HEK293 (cell line): Measurements from ENCODE around the gene PRPSAP2.
A peak's percentile ranks its signal among the peaks of the same experiment; 100 is the strongest.

Experiments
- CTCF ChIA-PET: fragments of 350-600 bp; formaldehyde crosslinking; extraction: SDS; loops from one replicate; lab custom pipeline; 2021; ENCODE audit warnings: antibody characterized with exemption; lab: Yijun Ruan, JAX
- POLR2A ChIA-PET: fragments of 300-600 bp; formaldehyde crosslinking; extraction: SDS; loops from one replicate; lab custom pipeline; 2020; ENCODE audit warnings: antibody characterized with exemption, inconsistent platforms; lab: Yijun Ruan, JAX
- H3K27ac ChIP-seq: fragments of 200-500 bp; sonication (Bioruptor generic); 2 replicates; pipeline ENCODE4 v1.5.1; 2014; ENCODE audit warnings: low read depth, low read length, control low read depth, inconsistent platforms; ENCODE audit errors: extremely low read depth
- H3K36me3 ChIP-seq, 2 experiments: fragments of 200-500 bp in 1 of 2; sonication (Bioruptor generic) in 1 of 2; 1 replicate in 1 of 2; 2 replicates in 1 of 2; pipeline ENCODE4 v1.5.1; 2014 to 2017; ENCODE audit warnings: inconsistent platforms in 2 of 2, low read length in 2 of 2; ENCODE audit not compliant: control insufficient read depth in 2 of 2, insufficient read depth in 1 of 2
- H3K4me1 ChIP-seq: fragments of 200-500 bp; sonication (Bioruptor generic); 2 replicates; pipeline ENCODE4 v1.5.1; 2014; ENCODE audit warnings: mild to moderate bottlenecking, low read length, inconsistent platforms; ENCODE audit not compliant: control insufficient read depth, insufficient read depth
- H3K4me3 ChIP-seq: 2 replicates; pipeline ENCODE4 v1.5.1; 2011; ENCODE audit warnings: low read depth, mild to moderate bottlenecking, control low read depth, low read length, moderate library complexity
- H3K9me3 ChIP-seq: fragments of 200-500 bp; sonication (Bioruptor generic); 2 replicates; pipeline ENCODE4 v1.5.1; 2014; ENCODE audit warnings: low read depth, low read length, inconsistent platforms; ENCODE audit not compliant: control insufficient read depth, insufficient read depth
- KLF7 ChIP-seq: fragments of 450-650 bp; formaldehyde crosslinking; IDR thresholded peaks from 2 replicates; pipeline ENCODE4 v1.5.1; 2016; ENCODE audit warnings: missing biosample characterization, missing genetic modification characterization, borderline replicate concordance
- MYNN ChIP-seq: fragments of 450-650 bp; formaldehyde crosslinking; IDR thresholded peaks from 2 replicates; pipeline ENCODE4 v1.5.1; 2016; ENCODE audit warnings: missing biosample characterization, missing genetic modification characterization, borderline replicate concordance
- OSR2 ChIP-seq: fragments of 450-650 bp; formaldehyde crosslinking; IDR thresholded peaks from 2 replicates; pipeline ENCODE4 v1.5.1; 2016; ENCODE audit warnings: missing biosample characterization, missing genetic modification characterization
- PRDM10 ChIP-seq: fragments of 450-650 bp; formaldehyde crosslinking; IDR thresholded peaks from 2 replicates; pipeline ENCODE4 v1.5.1; 2016; ENCODE audit warnings: missing biosample characterization, missing genetic modification characterization
- SETDB1 ChIP-seq: IDR thresholded peaks from one replicate; pipeline ENCODE4 v1.6.1; 2017; ENCODE audit warnings: mild to moderate bottlenecking, low read length, moderate library complexity, mixed read lengths; ENCODE audit not compliant: insufficient read length
- TRIM28 ChIP-seq: IDR thresholded peaks from 2 replicates; pipeline ENCODE4 v1.6.1; 2011; ENCODE audit warnings: low read length, control low read depth, borderline replicate concordance
- ZBTB17 ChIP-seq: fragments of 450-650 bp; formaldehyde crosslinking; IDR thresholded peaks from 2 replicates; pipeline ENCODE4 v1.5.1; 2016; ENCODE audit warnings: missing biosample characterization, missing genetic modification characterization
- ZBTB49 ChIP-seq: fragments of 450-650 bp; formaldehyde crosslinking; IDR thresholded peaks from 2 replicates; pipeline ENCODE4 v1.5.1; 2016; ENCODE audit warnings: missing biosample characterization, missing genetic modification characterization, low read depth
- ZFP69B ChIP-seq: fragments of 450-650 bp; formaldehyde crosslinking; IDR thresholded peaks from 2 replicates; pipeline ENCODE4 v1.5.1; 2016; ENCODE audit warnings: missing biosample characterization, missing genetic modification characterization
- ZNF121 ChIP-seq: fragments of 450-650 bp; formaldehyde crosslinking; IDR thresholded peaks from 2 replicates; pipeline ENCODE4 v1.5.1; 2016; ENCODE audit warnings: missing biosample characterization, missing genetic modification characterization
- ZNF132 ChIP-seq: fragments of 450-650 bp; formaldehyde crosslinking; IDR thresholded peaks from 2 replicates; pipeline ENCODE4 v1.5.1; 2017; ENCODE audit warnings: missing biosample characterization, missing genetic modification characterization, borderline replicate concordance
- ZNF335 ChIP-seq: fragments of 450-650 bp; formaldehyde crosslinking; conservative IDR thresholded peaks from 2 replicates; pipeline ENCODE4 v1.5.1; 2016; ENCODE audit warnings: missing biosample characterization, missing genetic modification characterization
- ZNF350 ChIP-seq: fragments of 450-650 bp; formaldehyde crosslinking; IDR thresholded peaks from 2 replicates; pipeline ENCODE4 v1.5.0; 2017; ENCODE audit warnings: missing biosample characterization, mild to moderate bottlenecking, missing genetic modification characterization
- ZNF354C ChIP-seq: fragments of 450-650 bp; formaldehyde crosslinking; IDR thresholded peaks from 2 replicates; pipeline ENCODE4 v1.5.1; 2016; ENCODE audit warnings: missing biosample characterization, missing genetic modification characterization, low read depth, borderline replicate concordance
- ZNF404 ChIP-seq: fragments of 450-650 bp; formaldehyde crosslinking; IDR thresholded peaks from 2 replicates; pipeline ENCODE4 v1.5.1; 2017; ENCODE audit warnings: missing biosample characterization, missing genetic modification characterization
- ZNF555 ChIP-seq: fragments of 450-650 bp; formaldehyde crosslinking; conservative IDR thresholded peaks from 2 replicates; pipeline ENCODE4 v1.5.1; 2017; ENCODE audit warnings: missing biosample characterization, mild to moderate bottlenecking, missing genetic modification characterization, inconsistent platforms
- ZNF645 ChIP-seq: fragments of 450-650 bp; formaldehyde crosslinking; IDR thresholded peaks from 2 replicates; pipeline ENCODE4; 2016; ENCODE audit warnings: missing biosample characterization, missing genetic modification characterization
- ZNF654 ChIP-seq: fragments of 450-650 bp; formaldehyde crosslinking; IDR thresholded peaks from 2 replicates; pipeline ENCODE4 v1.5.1; 2016; ENCODE audit warnings: low read depth, missing biosample characterization, missing genetic modification characterization
- ZSCAN30 ChIP-seq: fragments of 450-650 bp; IDR thresholded peaks from 2 replicates; pipeline ENCODE4 v1.5.1; 2018; ENCODE audit warnings: missing biosample characterization, mild to moderate bottlenecking, missing genetic modification characterization, moderate library complexity

The PRPSAP2 gene

GRCh38 chr17:18933102-18934058 lies 75.4 kb downstream of the PRPSAP2 start:
- no peaks in the 10 kb centered on the region for H3K4me1 ChIP-seq
- H3K4me3 ChIP-seq: no peak overlapping the region
- H3K9me3 ChIP-seq: no peaks in the 10 kb centered on the region
- TF ChIP-seq KLF7 (tag by site-specific recombination) (no peak), ZNF121 (tag by site-specific recombination) (peak; percentile 82)
- POLR2A ChIA-PET: no interaction called here
- peaks cover 25 to 37% of the 10 kb centered on the region in 2 experiments for H3K36me3 ChIP-seq
- H3K27ac ChIP-seq: no peak overlapping the region
- CTCF ChIA-PET: no interaction called here

GRCh38 chr17:18937981-18938691 lies 80.2 kb downstream of the PRPSAP2 start:
- POLR2A ChIA-PET: interaction anchor here (1.3 kb wide), 1 partner anchor 10 kb away, joined by 4 read pairs; no protein-coding TSS in a partner anchor
- Histone ChIP-seq H3K4me1 (no peaks in the 10 kb centered on the region), H3K27ac (no peak overlapping the region), H3K9me3 (no peaks in the 10 kb centered on the region), H3K36me3 (no peaks in the 10 kb centered on the region), H3K4me3 (no peak overlapping the region)
- TF ChIP-seq ZFP69B (tag by site-specific recombination) (no peak), ZNF350 (tag by site-specific recombination) (no peak), ZSCAN30 (tag by site-specific recombination) (no peak), ZBTB49 (no peak), ZNF555 (tag by site-specific recombination) (no peak), ZNF404 (tag by site-specific recombination) (no peak), OSR2 (peak; percentile 42; the same call in 1 of the 2 replicates), ZNF335 (tag by site-specific recombination) (peak; percentile 80), ZNF645 (no peak), TRIM28 (no peak), ZNF354C (tag by site-specific recombination) (no peak), ZBTB17 (tag by site-specific recombination) (no peak), PRDM10 (peak; percentile 41; the same call in 1 of the 2 replicates), ZNF132 (no peak), MYNN (tag by site-specific recombination) (no peak), SETDB1 (no peak), ZNF654 (tag by site-specific recombination) (no peak)
- CTCF ChIA-PET: interaction anchor here (1.2 to 2.3 kb wide), 2 partner anchors 10 to 23 kb away, joined by 4 to 9 read pairs; no protein-coding TSS in a partner anchor
